Panc1 (cell line): ENCODE results near the gene CCDC59. TPM values are rescaled to one million over a fixed set of nuclear protein-coding genes. Genes with fewer than 3 reads are reported as not detected.

Source experiments
- ATAC-seq: fragments of 200-7000 bp; cut with Tn5 transposase; 2 replicates; pipeline ENCODE4 v1.9.1; 2020; ENCODE audit warnings: mild to moderate bottlenecking, moderate library complexity
- BruUV-seq: library from RNA; stranded (reverse); fragments of 400-500 nt; replicated peaks from 2 replicates; lab custom pipeline; 2021; lab: Mats Ljungman, UMichigan
- CTCF ChIA-PET: fragments of 300-600 bp; sonication (Branson Sonifier 250); formaldehyde crosslinking; loops from one replicate; lab custom pipeline; 2022; ENCODE audit warnings: antibody characterized with exemption; lab: Charles Lee
- POLR2A ChIA-PET: fragments of 300-600 bp; sonication (Branson Sonifier 250); formaldehyde crosslinking; loops from one replicate; lab custom pipeline; 2022; ENCODE audit warnings: antibody characterized with exemption; lab: Charles Lee
- DNase-seq: peaks from one replicate; pipeline ENCODE4 v3.0.0-alpha.2; 2010; ENCODE audit warnings: low read depth, low spot score
- H3K27ac ChIP-seq: 2 replicates; pipeline ENCODE4 v1.5.1; 2011; ENCODE audit warnings: mild to moderate bottlenecking, low read length, inconsistent platforms
- H3K27me3 ChIP-seq: fragments of 200-500 bp; sonication (Bioruptor generic); 2 replicates; pipeline ENCODE4 v1.6.0; 2014; ENCODE audit warnings: low read length, inconsistent platforms; ENCODE audit not compliant: control insufficient read depth, insufficient read depth
- H3K36me3 ChIP-seq: fragments of 200-500 bp; sonication (Bioruptor generic); 2 replicates; pipeline ENCODE4 v1.5.1; 2014; ENCODE audit warnings: inconsistent platforms, mild to moderate bottlenecking, low read length, moderate library complexity; ENCODE audit not compliant: control insufficient read depth, insufficient read depth
- H3K4me1 ChIP-seq: 2 replicates; pipeline ENCODE4 v1.5.1; 2011; ENCODE audit warnings: inconsistent platforms, mild to moderate bottlenecking, low read length, moderate library complexity; ENCODE audit not compliant: control insufficient read depth, insufficient read depth
- H3K4me3 ChIP-seq, 2 experiments: 2 replicates each; pipeline ENCODE4 v1.5.1; 2011 to 2012; ENCODE audit warnings: low read depth in 2 of 2, low read length in 2 of 2, mild to moderate bottlenecking in 2 of 2, inconsistent platforms in 1 of 2, moderate library complexity in 1 of 2
- H3K9me3 ChIP-seq: fragments of 200-500 bp; sonication (Bioruptor generic); 2 replicates; pipeline ENCODE4 v1.5.1; 2014; ENCODE audit warnings: low read depth, mild to moderate bottlenecking, inconsistent platforms, low read length, moderate library complexity; ENCODE audit not compliant: control insufficient read depth, insufficient read depth
- POLR2AphosphoS5 ChIP-seq: IDR thresholded peaks from 2 replicates; pipeline ENCODE4 v1.6.1; 2012; ENCODE audit warnings: mild to moderate bottlenecking, low read depth, low read length, moderate library complexity
- SIN3A ChIP-seq: IDR thresholded peaks from 2 replicates; pipeline ENCODE4 v1.6.1; 2012; ENCODE audit warnings: low read depth, mild to moderate bottlenecking, low read length, moderate library complexity, borderline replicate concordance; ENCODE audit not compliant: insufficient read depth
- TCF7L2 ChIP-seq: IDR thresholded peaks from 2 replicates; pipeline ENCODE4 v1.6.1; 2011; ENCODE audit warnings: mild to moderate bottlenecking, low read depth, low read length, inconsistent platforms
- in situ Hi-C: cut with HindIII; loops from 2 replicates; pipeline ENCODE4 v1.10.0; 2016; ENCODE audit warnings: low sequenced_read_pairs, low pct_unique_long_range_greater_than_20kb
- intact Hi-C: fragments of 100-400 bp; cut with micrococcal nuclease; formaldehyde crosslinking; loops from one replicate; pipeline ENCODE4 v1.10.0; 2022; ENCODE audit not compliant: unreplicated experiment
- total RNA-seq: library from RNA; stranded (reverse); gene quantifications from one replicate; pipeline ENCODE4 v1.2.1, GENCODE V29; 2021; ENCODE audit not compliant: unreplicated experiment
- TF ChIP-seq, protein P1 (sequence below): fragments of 450-650 bp; IDR thresholded peaks from 2 replicates; pipeline ENCODE4 v1.5.1; 2017; ENCODE audit warnings: mild to moderate bottlenecking
- TF ChIP-seq, protein P2 (sequence below), 2 experiments: IDR thresholded peaks; 2 replicates each; pipeline ENCODE4 v1.6.1; 2011 to 2012; ENCODE audit warnings: low read depth in 2 of 2, control low read depth in 1 of 2, low read length in 1 of 2, mild to moderate bottlenecking in 1 of 2, moderate library complexity in 1 of 2; ENCODE audit not compliant: insufficient read depth in 1 of 2

Gene CCDC59
- total RNA-seq, 1 experiment from 2014 or later: 39.8 TPM

DNA sequence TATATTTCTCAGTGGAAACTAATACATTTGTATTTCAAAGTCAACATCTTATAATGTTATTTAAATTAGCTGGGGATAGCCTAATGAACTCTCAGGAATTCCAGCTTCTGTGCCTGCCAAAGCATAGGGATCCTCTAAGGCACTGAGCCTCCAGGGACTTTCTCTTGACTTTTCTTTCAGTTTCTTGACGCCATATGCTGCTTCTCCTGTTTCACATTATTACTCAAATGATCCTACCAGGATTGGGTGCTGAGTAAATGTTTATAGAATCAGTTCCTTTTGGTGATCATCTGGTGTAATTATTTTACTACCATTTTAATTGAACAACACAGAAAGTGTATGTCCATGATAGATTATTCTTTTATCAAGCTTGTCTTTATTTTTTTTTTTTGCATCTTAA lies 8.0 kb upstream of the CCDC59 start:
- no TSS peak for BruUV-seq
- CTCF ChIA-PET: no interaction called here
- intact Hi-C loops: no loop called here
- POLR2A ChIA-PET: no interaction called here
- Histone ChIP-seq H3K9me3 (no peaks in the 10 kb centered on the region), H3K36me3 (no peaks in the 10 kb centered on the region), H3K27me3 (no peaks in the 10 kb centered on the region), H3K4me3 (no peak overlapping the region), H3K27ac (no peak overlapping the region), H3K4me1 (no peaks in the 10 kb centered on the region)
- in situ Hi-C loops: no loop called here
- no peak for DNase-seq
- TF ChIP-seq SIN3A (no peak), TCF7L2 (no peak), POLR2AphosphoS5 (no peak)
- TF ChIP-seq, protein P1, sequence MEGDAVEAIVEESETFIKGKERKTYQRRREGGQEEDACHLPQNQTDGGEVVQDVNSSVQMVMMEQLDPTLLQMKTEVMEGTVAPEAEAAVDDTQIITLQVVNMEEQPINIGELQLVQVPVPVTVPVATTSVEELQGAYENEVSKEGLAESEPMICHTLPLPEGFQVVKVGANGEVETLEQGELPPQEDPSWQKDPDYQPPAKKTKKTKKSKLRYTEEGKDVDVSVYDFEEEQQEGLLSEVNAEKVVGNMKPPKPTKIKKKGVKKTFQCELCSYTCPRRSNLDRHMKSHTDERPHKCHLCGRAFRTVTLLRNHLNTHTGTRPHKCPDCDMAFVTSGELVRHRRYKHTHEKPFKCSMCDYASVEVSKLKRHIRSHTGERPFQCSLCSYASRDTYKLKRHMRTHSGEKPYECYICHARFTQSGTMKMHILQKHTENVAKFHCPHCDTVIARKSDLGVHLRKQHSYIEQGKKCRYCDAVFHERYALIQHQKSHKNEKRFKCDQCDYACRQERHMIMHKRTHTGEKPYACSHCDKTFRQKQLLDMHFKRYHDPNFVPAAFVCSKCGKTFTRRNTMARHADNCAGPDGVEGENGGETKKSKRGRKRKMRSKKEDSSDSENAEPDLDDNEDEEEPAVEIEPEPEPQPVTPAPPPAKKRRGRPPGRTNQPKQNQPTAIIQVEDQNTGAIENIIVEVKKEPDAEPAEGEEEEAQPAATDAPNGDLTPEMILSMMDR: no peak
- TF ChIP-seq, protein P2, sequence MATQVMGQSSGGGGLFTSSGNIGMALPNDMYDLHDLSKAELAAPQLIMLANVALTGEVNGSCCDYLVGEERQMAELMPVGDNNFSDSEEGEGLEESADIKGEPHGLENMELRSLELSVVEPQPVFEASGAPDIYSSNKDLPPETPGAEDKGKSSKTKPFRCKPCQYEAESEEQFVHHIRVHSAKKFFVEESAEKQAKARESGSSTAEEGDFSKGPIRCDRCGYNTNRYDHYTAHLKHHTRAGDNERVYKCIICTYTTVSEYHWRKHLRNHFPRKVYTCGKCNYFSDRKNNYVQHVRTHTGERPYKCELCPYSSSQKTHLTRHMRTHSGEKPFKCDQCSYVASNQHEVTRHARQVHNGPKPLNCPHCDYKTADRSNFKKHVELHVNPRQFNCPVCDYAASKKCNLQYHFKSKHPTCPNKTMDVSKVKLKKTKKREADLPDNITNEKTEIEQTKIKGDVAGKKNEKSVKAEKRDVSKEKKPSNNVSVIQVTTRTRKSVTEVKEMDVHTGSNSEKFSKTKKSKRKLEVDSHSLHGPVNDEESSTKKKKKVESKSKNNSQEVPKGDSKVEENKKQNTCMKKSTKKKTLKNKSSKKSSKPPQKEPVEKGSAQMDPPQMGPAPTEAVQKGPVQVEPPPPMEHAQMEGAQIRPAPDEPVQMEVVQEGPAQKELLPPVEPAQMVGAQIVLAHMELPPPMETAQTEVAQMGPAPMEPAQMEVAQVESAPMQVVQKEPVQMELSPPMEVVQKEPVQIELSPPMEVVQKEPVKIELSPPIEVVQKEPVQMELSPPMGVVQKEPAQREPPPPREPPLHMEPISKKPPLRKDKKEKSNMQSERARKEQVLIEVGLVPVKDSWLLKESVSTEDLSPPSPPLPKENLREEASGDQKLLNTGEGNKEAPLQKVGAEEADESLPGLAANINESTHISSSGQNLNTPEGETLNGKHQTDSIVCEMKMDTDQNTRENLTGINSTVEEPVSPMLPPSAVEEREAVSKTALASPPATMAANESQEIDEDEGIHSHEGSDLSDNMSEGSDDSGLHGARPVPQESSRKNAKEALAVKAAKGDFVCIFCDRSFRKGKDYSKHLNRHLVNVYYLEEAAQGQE (IDR thresholded peaks at IDR 0.05; ENCODE audit: insufficient read depth in 1 of 2, low read depth in 2 of 2, low read length in 1 of 2): no peak
- ATAC-seq: no peak

DNA sequence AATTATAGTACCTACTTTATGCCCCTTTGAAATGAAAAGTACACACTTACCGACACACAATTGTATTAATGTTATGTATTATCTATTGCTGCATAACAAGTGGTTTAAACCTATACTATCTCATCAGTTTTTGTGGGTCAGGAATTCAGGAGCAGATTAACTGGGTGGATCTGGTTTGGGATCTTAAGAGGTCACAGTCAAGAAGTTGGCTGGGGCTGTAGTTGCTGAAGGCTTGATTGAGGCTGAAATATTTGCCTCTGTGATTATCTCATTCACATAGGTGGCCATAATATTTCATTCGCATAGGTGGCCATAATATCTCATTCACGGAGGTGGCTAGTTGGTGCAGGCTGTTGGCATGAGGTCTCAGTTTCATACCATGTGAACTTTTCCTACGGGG lies 5.8 kb upstream of the CCDC59 start:
- ChIA-PET CTCF (no interaction called here), POLR2A (interaction anchor here (0.7 kb wide), 1 partner anchor 21 kb away, joined by 10 read pairs; no protein-coding TSS in a partner anchor)
- in situ Hi-C loops: no loop called here
- BruUV-seq: no TSS peak
- Histone ChIP-seq H3K36me3 (no peaks in the 10 kb centered on the region), H3K9me3 (no peaks in the 10 kb centered on the region), H3K27me3 (no peaks in the 10 kb centered on the region), H3K4me3 (no peak overlapping the region), H3K4me1 (peaks cover 5% of the 10 kb centered on the region), H3K27ac (no peak overlapping the region)
- intact Hi-C loops: no loop called here
- DNase-seq: no peak
- TF ChIP-seq TCF7L2 (no peak), POLR2AphosphoS5 (no peak), SIN3A (no peak)
- TF ChIP-seq, protein P1: no peak
- TF ChIP-seq, protein P2 (IDR thresholded peaks at IDR 0.05; ENCODE audit: insufficient read depth in 1 of 2, low read depth in 2 of 2, low read length in 1 of 2): no peak
- ATAC-seq: no peak
